Spleen (tissue), 7 donors: ENCODE measurements around the gene IFT81.

Source experiments
- CTCF ChIP-seq, 11 experiments: fragments of 200-600 bp in 7 of 11; fragments of 450-650 bp in 4 of 11; sonication (generic) in 4 of 11; IDR thresholded peaks in 8 of 11; conservative IDR thresholded peaks in 3 of 11; 1 replicate in 7 of 11; 2 replicates in 4 of 11; pipeline versions ENCODE4 v1.4.0 to v1.8.0; 2016 to 2021; ENCODE audit warnings: antibody characterized with exemption in 11 of 11, inconsistent platforms in 4 of 11, mild to moderate bottlenecking in 1 of 11
- POLR2A ChIP-seq, 3 donors: fragments of 450-650 bp; IDR thresholded peaks; one replicate each; pipeline ENCODE4 v1.5.1; 2017; ENCODE audit warnings: antibody characterized with exemption in 3 of 3, mild to moderate bottlenecking in 1 of 3
- POLR2AphosphoS5 ChIP-seq, 3 donors: sonication (generic); formaldehyde crosslinking; IDR thresholded peaks; one replicate each; pipeline ENCODE4 v1.5.1; 2017; ENCODE audit warnings: antibody characterized with exemption in 3 of 3
- donor health status: DM: no; HTN: no; CAD: no; lungs with moderate emphysema.
- donor health status: DM: no; HTN: no; CAD: no.
- donor health status: DM: no; HTN: no; CAD: no.

GRCh38 chr12:110108309-110109036 lies 15.7 kb upstream of the IFT81 start:
- TF ChIP-seq POLR2AphosphoS5 (IDR thresholded peaks at IDR 0.05) (no peak), CTCF (IDR thresholded peaks at IDR 0.05 in 8 of 11, conservative IDR thresholded peaks at IDR 0.05 in 3 of 11) (no peak), POLR2A (IDR thresholded peaks at IDR 0.05) (no peak)
